CD14-positive monocyte (primary cell): ENCODE measurements around the gene VSX2. TPM values are rescaled to one million over a fixed set of nuclear protein-coding genes. Genes with fewer than 3 reads are reported as not detected.
A peak's percentile ranks its signal among the peaks of the same experiment; 100 is the strongest.

Source experiments
- DNase-seq, 3 donors: peaks; one replicate each; pipeline ENCODE4 v3.0.0-alpha.2; 2011 to 2022
- H2AFZ ChIP-seq: 2 replicates; pipeline ENCODE4 v1.6.0; 2012; ENCODE audit warnings: mild to moderate bottlenecking, low read depth, low read length, inconsistent platforms; ENCODE audit not compliant: insufficient read depth, poor library complexity, severe bottlenecking
- H3K27ac ChIP-seq, 2 donors: 1 replicate in 1 of 2; 2 replicates in 1 of 2; pipeline ENCODE4 v1.5.1; 2012 to 2013; ENCODE audit warnings: low read length in 2 of 2, control low read depth in 1 of 2, inconsistent platforms in 1 of 2, low read depth in 1 of 2, mild to moderate bottlenecking in 1 of 2
- H3K27me3 ChIP-seq, 2 donors: one replicate each; pipeline versions ENCODE4 v1.6.0 to v1.6.1; 2011 to 2013; ENCODE audit warnings: low read length in 2 of 2; ENCODE audit not compliant: control insufficient read depth in 2 of 2, insufficient read depth in 2 of 2
- H3K36me3 ChIP-seq, 2 donors: replicated peaks in 1 of 2; 1 replicate in 1 of 2; 2 replicates in 1 of 2; pipeline versions ENCODE4 v1.5.1 to v1.6.1; 2012 to 2013; ENCODE audit warnings: low read length in 2 of 2, control low read depth in 1 of 2, inconsistent platforms in 1 of 2, mild to moderate bottlenecking in 1 of 2; ENCODE audit not compliant: insufficient read depth in 2 of 2, control insufficient read depth in 1 of 2
- H3K4me1 ChIP-seq, 2 donors: 1 replicate in 1 of 2; 2 replicates in 1 of 2; pipeline versions ENCODE4 v1.5.1 to v1.6.1; 2012 to 2013; ENCODE audit warnings: low read length in 2 of 2, control low read depth in 1 of 2, inconsistent platforms in 1 of 2, mild to moderate bottlenecking in 1 of 2, moderate library complexity in 1 of 2; ENCODE audit not compliant: insufficient read depth in 2 of 2, control insufficient read depth in 1 of 2
- H3K4me2 ChIP-seq: replicated peaks from 2 replicates; pipeline ENCODE3; 2012; ENCODE audit warnings: low read length, moderate library complexity, mild to moderate bottlenecking; ENCODE audit not compliant: poor library complexity, severe bottlenecking; ENCODE audit errors: extremely low read depth
- H3K4me3 ChIP-seq, 3 experiments: fragments of 200-600 bp in 1 of 3; sonication (generic) in 1 of 3; replicated peaks in 1 of 3; 1 replicate in 2 of 3; 2 replicates in 1 of 3; pipeline ENCODE4 v1.5.1; 2011 to 2013; ENCODE audit warnings: low read length in 3 of 3, mild to moderate bottlenecking in 3 of 3, control low read depth in 2 of 3, low read depth in 2 of 3, inconsistent platforms in 1 of 3, moderate library complexity in 1 of 3
- H3K79me2 ChIP-seq: 2 replicates; pipeline ENCODE4 v1.6.0; 2012; ENCODE audit warnings: mild to moderate bottlenecking, control low read depth, inconsistent platforms, low read length, moderate library complexity; ENCODE audit not compliant: insufficient read depth
- H3K9ac ChIP-seq: 2 replicates; pipeline ENCODE4 v1.6.0; 2017; ENCODE audit warnings: low read length, mild to moderate bottlenecking; ENCODE audit not compliant: insufficient read depth, poor library complexity, severe bottlenecking
- H3K9me3 ChIP-seq, 2 donors: replicated peaks in 1 of 2; 1 replicate in 1 of 2; 2 replicates in 1 of 2; pipeline versions ENCODE4 v1.5.1 to v1.6.1; 2012 to 2013; ENCODE audit warnings: low read length in 2 of 2, control low read depth in 1 of 2; ENCODE audit not compliant: control insufficient read depth in 1 of 2, insufficient read depth in 1 of 2
- H4K20me1 ChIP-seq: 2 replicates; pipeline ENCODE4 v1.6.0; 2012; ENCODE audit warnings: mild to moderate bottlenecking, low read length, control low read depth, moderate library complexity; ENCODE audit not compliant: insufficient read depth
- H3K27ac Mint-ChIP-seq, 7 donors: one replicate each; pipeline ENCODE4 v1.8.0; 2020; ENCODE audit warnings: mild to moderate bottlenecking in 7 of 7, mixed read lengths in 7 of 7, moderate library complexity in 6 of 7, inconsistent platforms in 2 of 7
- H3K27me3 Mint-ChIP-seq, 3 donors: one replicate each; pipeline ENCODE4 v1.8.0; 2021 to 2022; ENCODE audit warnings: low read depth in 3 of 3, mild to moderate bottlenecking in 3 of 3, mixed read lengths in 3 of 3, moderate library complexity in 3 of 3, inconsistent platforms in 1 of 3
- H3K36me3 Mint-ChIP-seq, 2 donors: one replicate each; pipeline ENCODE4 v1.8.0; 2020; ENCODE audit warnings: mixed read lengths in 2 of 2, inconsistent platforms in 1 of 2, mild to moderate bottlenecking in 1 of 2
- H3K4me1 Mint-ChIP-seq: one replicate; pipeline ENCODE4 v1.8.0; 2020; ENCODE audit warnings: mild to moderate bottlenecking, mixed read lengths
- H3K4me3 Mint-ChIP-seq, 2 donors: one replicate each; pipeline ENCODE4 v1.8.0; 2020; ENCODE audit warnings: mild to moderate bottlenecking in 2 of 2, mixed read lengths in 2 of 2, moderate library complexity in 1 of 2
- H3K9me3 Mint-ChIP-seq, 7 donors: one replicate each; pipeline ENCODE4 v1.8.0; 2020 to 2022; ENCODE audit warnings: mixed read lengths in 7 of 7, mild to moderate bottlenecking in 6 of 7, moderate library complexity in 6 of 7, inconsistent platforms in 2 of 7
- CTCF ChIP-seq: fragments of 200-600 bp; IDR thresholded peaks from one replicate; pipeline ENCODE4 v1.8.0; 2022; ENCODE audit warnings: antibody characterized with exemption, mild to moderate bottlenecking
- WGBS: methylation state at CpG from one replicate; pipeline ENCODE4 v1.1.5; 2013; ENCODE audit warnings: missing lambda C conversion rate; ENCODE audit not compliant: insufficient coverage; 5-methylcytosine and 5-hydroxymethylcytosine counted together
- intact Hi-C, 2 donors: fragments of 100-400 bp; cut with micrococcal nuclease; formaldehyde crosslinking; loops; one replicate each; pipeline versions ENCODE4 v1.15.0 to v1.15.1; 2023
- polyA plus RNA-seq, 3 donors: library from polyadenylated mRNA; depleted of rRNA in 1 of 3; unstranded in 2 of 3; stranded (reverse) in 1 of 3; fragments of 300-500 nt in 2 of 3; fragments of >200 nt in 1 of 3; fragmentation: Illumina TruSeq in 2 of 3; gene quantifications; 1 replicate in 2 of 3; 2 replicates in 1 of 3; pipeline ENCODE4 v1.2.3, GENCODE V29; 2012 to 2021

The VSX2 gene
- polyA plus RNA-seq, 3 donors: not detected

- no peak overlapping the region for H3K4me3 ChIP-seq
- no peak overlapping the region for H3K27ac Mint-ChIP-seq
- TF ChIP-seq CTCF: no peak
- peaks cover 0 to 34% of the 10 kb centered on the region in 2 donors for H3K9me3 ChIP-seq
- H3K9me3 Mint-ChIP-seq: peaks cover 0 to 15% (median 8%) of the 10 kb centered on the region in 7 donors
- H2AFZ ChIP-seq: no peak overlapping the region
- H3K27me3 Mint-ChIP-seq: peaks cover 72 to 90% (median 79%) of the 10 kb centered on the region in 3 donors
- peaks cover 0 to 5% of the 10 kb centered on the region in 2 donors for H3K36me3 Mint-ChIP-seq
- H3K27ac ChIP-seq: no peak overlapping the region
- peak overlapping the region in 1 of 2 donors; percentile 43 for H3K4me3 Mint-ChIP-seq
- H3K9ac ChIP-seq: no peak overlapping the region
- H3K4me1 ChIP-seq: peaks cover 14 to 15% of the 10 kb centered on the region in 2 donors
- intact Hi-C loops: no loop called here
- peaks cover 22% of the 10 kb centered on the region for H3K4me1 Mint-ChIP-seq
- H4K20me1 ChIP-seq: no peaks in the 10 kb centered on the region
- peaks cover 48 to 69% of the 10 kb centered on the region in 2 donors for H3K27me3 ChIP-seq
- WGBS: 92% methylated on average over 1 of the region's 4 CpGs
- no peak for DNase-seq
- no peaks in the 10 kb centered on the region for H3K36me3 ChIP-seq
- H3K79me2 ChIP-seq: no peaks in the 10 kb centered on the region
- H3K4me2 ChIP-seq: no peak overlapping the region
Observed at GRCh38 chr14:74237441-74237840, 1.8 kb upstream of the VSX2 start.

- no peak overlapping the region for H2AFZ ChIP-seq
- peak overlapping the region; percentile 9 to 81 for H3K4me3 Mint-ChIP-seq
- intact Hi-C loops: no loop called here
- peak overlapping the region in 1 of 3 experiments; percentile 39 for H3K4me3 ChIP-seq
- WGBS: 5% methylated on average over 94 of the region's 94 CpGs
- peaks cover 23% of the 10 kb centered on the region for H3K4me1 Mint-ChIP-seq
- H3K4me1 ChIP-seq: peaks cover 14 to 15% of the 10 kb centered on the region in 2 donors
- H4K20me1 ChIP-seq: no peaks in the 10 kb centered on the region
- H3K79me2 ChIP-seq: no peaks in the 10 kb centered on the region
- peaks cover 0 to 5% of the 10 kb centered on the region in 2 donors for H3K36me3 Mint-ChIP-seq
- peaks cover 70 to 93% of the 10 kb centered on the region in 2 donors for H3K27me3 ChIP-seq
- H3K9me3 Mint-ChIP-seq: peaks cover 0 to 15% (median 5%) of the 10 kb centered on the region in 7 donors
- TF ChIP-seq CTCF: no peak
- no peaks in the 10 kb centered on the region for H3K36me3 ChIP-seq
- H3K4me2 ChIP-seq: peak overlapping the region; percentile 42
- H3K27ac ChIP-seq: no peak overlapping the region
- H3K27me3 Mint-ChIP-seq: peaks cover 88 to 99% (median 91%) of the 10 kb centered on the region in 3 donors
- no peak overlapping the region for H3K9ac ChIP-seq
- no peak for DNase-seq
- peaks cover 0 to 47% of the 10 kb centered on the region in 2 donors for H3K9me3 ChIP-seq
- no peak overlapping the region for H3K27ac Mint-ChIP-seq
Observed at GRCh38 chr14:74239848-74240793, 872 bp downstream of the VSX2 start.
